ENCODE results near the gene RHBDD2. TPM values are rescaled to one million over a fixed set of nuclear protein-coding genes. Genes with fewer than 3 reads are reported as not detected.
A peak's percentile ranks its signal among the peaks of the same experiment; 100 is the strongest.

The RHBDD2 gene
- total and polyA plus RNA-seq, 9 of the 15 experiments (the other 6 are each of a cell fraction or from before 2014, with no cell fraction given) = 3.3 to 36.7 (median 17.9) TPM

- TF ChIP-seq TGIF2 (CRISPR knock-in tag; IDR thresholded peaks at IDR 0.05) = peak; percentile 68; the same call in 1 of the 2 replicates
- TF ChIP-seq DNMT1 (IDR thresholded peaks at IDR 0.05) = 0 out of 2 replicates have a peak, but pooled peaks have one; percentile 89
- peak; percentile 35; the same call in 1 of the 2 replicates for TF ChIP-seq ZNF23 (CRISPR knock-in tag; IDR thresholded peaks at IDR 0.05)
- TF ChIP-seq RHOXF2B (CRISPR knock-in tag; conservative IDR thresholded peaks at IDR 0.05) = no peak
- no peak for TF ChIP-seq RBM39 (optimal IDR thresholded peaks at IDR 0.05; ENCODE audit: low read depth, low read length)
- no peak for TF ChIP-seq CREBBP (IDR thresholded peaks at IDR 0.05; ENCODE audit: low read depth, low read length)
- TF ChIP-seq ZNF316 (IDR thresholded peaks at IDR 0.05) = peak; percentile 1; the same call in 1 of the 2 replicates
- no peak for TF ChIP-seq ZZZ3 (IDR thresholded peaks at IDR 0.05)
- TF ChIP-seq FOXK1 (CRISPR knock-in tag; IDR thresholded peaks at IDR 0.05; ENCODE audit: borderline replicate concordance) = no peak
- no peak for TF ChIP-seq ZNF512 (tag; IDR thresholded peaks at IDR 0.05)
- peak; percentile 78 for TF ChIP-seq EGR1 (conservative IDR thresholded peaks at IDR 0.05)
- TF ChIP-seq SLC30A9 (CRISPR knock-in tag; IDR thresholded peaks at IDR 0.05) = no peak
- no peak for TF ChIP-seq BRF1 (IDR thresholded peaks at IDR 0.05; ENCODE audit: borderline replicate concordance, extremely low read depth, insufficient read length)
- peak; percentile 58 for TF ChIP-seq CREM (IDR thresholded peaks at IDR 0.05; ENCODE audit: low read depth)
- no peak for TF ChIP-seq ERF (CRISPR knock-in tag; IDR thresholded peaks at IDR 0.05)
- peak; percentile 47; the same call in 1 of the 2 replicates for TF ChIP-seq NR2C2 (CRISPR knock-in tag; IDR thresholded peaks at IDR 0.05)
- no peak; the same call in 1 of the 2 replicates for TF ChIP-seq NR2C2 (tag; IDR thresholded peaks at IDR 0.05)
- no peak for TF ChIP-seq SRSF1 (IDR thresholded peaks at IDR 0.05; ENCODE audit: low read depth, low read length)
- TF ChIP-seq MLLT1 (IDR thresholded peaks at IDR 0.05) = 0 out of 4 replicates have a peak, but pooled peaks of 1 of the 2 experiments have one; percentile 46
- no peak for TF ChIP-seq ZNF436 (CRISPR knock-in tag; IDR thresholded peaks at IDR 0.05)
- TF ChIP-seq FOXJ2 (tag; IDR thresholded peaks at IDR 0.05) = no peak
- peak; percentile 91 for TF ChIP-seq CXXC5 (CRISPR knock-in tag; IDR thresholded peaks at IDR 0.05)
- no peak for TF ChIP-seq CEBPB (tag; IDR thresholded peaks at IDR 0.05)
- TF ChIP-seq DEAF1 (CRISPR knock-in tag; IDR thresholded peaks at IDR 0.05) = no peak
- TF ChIP-seq SRSF9 (IDR thresholded peaks at IDR 0.05; ENCODE audit: borderline replicate concordance, low read depth, low read length) = no peak
- TF ChIP-seq BMI1 (IDR thresholded peaks at IDR 0.05; ENCODE audit: low read length) = peak; percentile 90
Observed at GRCh38 chr7:75878769-75879611, at the start of gene RHBDD2 (continued).

Data from K562 (cell line).